ENCODE measurements around the gene FBLN1. TPM values are rescaled to one million over a fixed set of nuclear protein-coding genes. Genes with fewer than 3 reads are reported as not detected.

The FBLN1 gene
- total and polyA plus RNA-seq, 2 of the 13 experiments (the other 11 are each of a cell fraction or from before 2014, with no cell fraction given): 37.3 to 103 TPM

GRCh38 chr22:45629469-45630089, 126.9 kb downstream of the FBLN1 start (continued):
- TF ChIP-seq RERE (CRISPR knock-in tag; IDR thresholded peaks at IDR 0.05; ENCODE audit: low read depth): no peak
- no peak for TF ChIP-seq JUN (CRISPR knock-in tag; IDR thresholded peaks at IDR 0.05)
- TF ChIP-seq DBP (CRISPR knock-in tag; IDR thresholded peaks at IDR 0.05; ENCODE audit: not compliant biosample characterization): no peak
- TF ChIP-seq NFYC (CRISPR knock-in tag; IDR thresholded peaks at IDR 0.05): 0 out of 2 replicates have a peak, but pooled peaks have one; percentile 14
- TF ChIP-seq TBX2 (CRISPR knock-in tag; IDR thresholded peaks at IDR 0.05; ENCODE audit: borderline replicate concordance): peak; percentile 70
- TF ChIP-seq ZNF878 (CRISPR knock-in tag; IDR thresholded peaks at IDR 0.05): no peak
- TF ChIP-seq REXO4 (CRISPR knock-in tag; IDR thresholded peaks at IDR 0.05; ENCODE audit: borderline replicate concordance): no peak
- TF ChIP-seq KAT8 (CRISPR knock-in tag; IDR thresholded peaks at IDR 0.05): no peak
- TF ChIP-seq JUNB (CRISPR knock-in tag; IDR thresholded peaks at IDR 0.05; ENCODE audit: borderline replicate concordance): no peak
- TF ChIP-seq GRHL1 (CRISPR knock-in tag; conservative IDR thresholded peaks at IDR 0.05): no peak
- no peak for TF ChIP-seq ZNF329 (CRISPR knock-in tag; IDR thresholded peaks at IDR 0.05; ENCODE audit: low read depth)
- TF ChIP-seq BHLHE40 (IDR thresholded peaks at IDR 0.05; ENCODE audit: low read length): no peak
- no peak for TF ChIP-seq ZNF580 (CRISPR knock-in tag; IDR thresholded peaks at IDR 0.05; ENCODE audit: borderline replicate concordance, low read depth)
- no peak; the same call in 1 of the 2 replicates for TF ChIP-seq NCOR1 (IDR thresholded peaks at IDR 0.05; ENCODE audit: borderline replicate concordance, low read length)
- TF ChIP-seq ZNF274 (CRISPR knock-in tag; IDR thresholded peaks at IDR 0.05): no peak
- no peak for TF ChIP-seq RFX5 (IDR thresholded peaks at IDR 0.05; ENCODE audit: low read depth, low read length)
- no peak for TF ChIP-seq ZNF781 (CRISPR knock-in tag; IDR thresholded peaks at IDR 0.05; ENCODE audit: borderline replicate concordance, not compliant biosample characterization)
- TF ChIP-seq BCL3 (CRISPR knock-in tag; IDR thresholded peaks at IDR 0.05): no peak
- no peak for TF ChIP-seq SETDB1 (CRISPR knock-in tag; IDR thresholded peaks at IDR 0.05; ENCODE audit: borderline replicate concordance)

Data from HepG2 (cell line).